Naive thymus-derived CD8-positive, alpha-beta T cell (primary cell): ENCODE data around the gene PSPN. TPM values are rescaled to one million over a fixed set of nuclear protein-coding genes. Genes with fewer than 3 reads are reported as not detected.
"Not testable (repeated sequence)": the region's sequence is repeated elsewhere in the genome, so short reads cannot be mapped to it uniquely, and the experiment has no call there.

Experiments
- ATAC-seq, 2 donors: fragments of 150-1000 bp; cut with Tn5 transposase in 1 of 2; sonication (Bioruptor Pico), chemical (Tn5 transposase) in 1 of 2; 1 replicate in 1 of 2; 2 replicates in 1 of 2; pipeline ENCODE4 v1.10.0; 2021; ENCODE audit warnings: mild to moderate bottlenecking in 2 of 2, moderate library complexity in 2 of 2
- POLR2A ChIA-PET: fragments of 350-600 bp; sonication (Branson Sonifier 250); formaldehyde crosslinking; loops from one replicate; lab custom pipeline; 2021; ENCODE audit warnings: antibody characterized with exemption; lab: Charles Lee
- DNase-seq, 10 donors: peaks; one replicate each; pipeline versions ENCODE4 v3.0.0 to v3.0.0-alpha.2; 2020 to 2022
- H3K27ac Mint-ChIP-seq, 10 donors: one replicate each; pipeline ENCODE4 v1.8.0; 2020 to 2022; ENCODE audit warnings: mild to moderate bottlenecking in 10 of 10, mixed read lengths in 10 of 10, moderate library complexity in 4 of 10, inconsistent platforms in 1 of 10
- H3K27me3 Mint-ChIP-seq, 5 donors: one replicate each; pipeline ENCODE4 v1.8.0; 2021 to 2022; ENCODE audit warnings: mixed read lengths in 5 of 5
- H3K36me3 Mint-ChIP-seq, 3 donors: one replicate each; pipeline ENCODE4 v1.8.0; 2020 to 2022; ENCODE audit warnings: mixed read lengths in 3 of 3, mild to moderate bottlenecking in 2 of 3, inconsistent platforms in 1 of 3
- H3K4me1 Mint-ChIP-seq, 4 donors: one replicate each; pipeline ENCODE4 v1.8.0; 2021 to 2022; ENCODE audit warnings: mixed read lengths in 4 of 4
- H3K4me3 Mint-ChIP-seq, 10 donors: one replicate each; pipeline ENCODE4 v1.8.0; 2020 to 2022; ENCODE audit warnings: mild to moderate bottlenecking in 10 of 10, mixed read lengths in 10 of 10, moderate library complexity in 6 of 10, inconsistent platforms in 1 of 10
- H3K9me3 Mint-ChIP-seq, 9 donors: one replicate each; pipeline ENCODE4 v1.8.0; 2020 to 2022; ENCODE audit warnings: mixed read lengths in 9 of 9, mild to moderate bottlenecking in 3 of 9, inconsistent platforms in 1 of 9, moderate library complexity in 1 of 9
- polyA plus RNA-seq, 3 donors: library from polyadenylated mRNA; unstranded; fragments of 300-500 nt; fragmentation: Illumina TruSeq; gene quantifications; one replicate each; pipeline ENCODE4 v1.2.3, GENCODE V29; 2021
- total RNA-seq, 8 experiments: library from RNA in 2 of 8; stranded (reverse) in 2 of 8; gene quantifications; one replicate each; pipeline ENCODE4 v1.2.3 and lab custom pipeline; 2021 to 2026

Gene PSPN
- total and polyA plus RNA-seq, 5 experiments from 2014 or later: 0.50 to 3.7 (median 1.2) TPM

- Mint-ChIP-seq H3K27ac (no peak overlapping the region), H3K4me3 (peak overlapping the region in 1 of 10 donors; percentile 7), H3K36me3 (peaks cover 0 to 56% (median 1%) of the 10 kb centered on the region in 3 donors), H3K27me3 (no peaks in the 10 kb centered on the region), H3K4me1 (peaks cover 0 to 2% (median under 1%) of the 10 kb centered on the region in 4 donors), H3K9me3 (no peaks in the 10 kb centered on the region)
- POLR2A ChIA-PET: no interaction called here
- no peak for ATAC-seq
- DNase-seq: no peak
These were observed 39.3 kb upstream of the PSPN start for GRCh38 chr19:6414793-6415590.

DNA sequence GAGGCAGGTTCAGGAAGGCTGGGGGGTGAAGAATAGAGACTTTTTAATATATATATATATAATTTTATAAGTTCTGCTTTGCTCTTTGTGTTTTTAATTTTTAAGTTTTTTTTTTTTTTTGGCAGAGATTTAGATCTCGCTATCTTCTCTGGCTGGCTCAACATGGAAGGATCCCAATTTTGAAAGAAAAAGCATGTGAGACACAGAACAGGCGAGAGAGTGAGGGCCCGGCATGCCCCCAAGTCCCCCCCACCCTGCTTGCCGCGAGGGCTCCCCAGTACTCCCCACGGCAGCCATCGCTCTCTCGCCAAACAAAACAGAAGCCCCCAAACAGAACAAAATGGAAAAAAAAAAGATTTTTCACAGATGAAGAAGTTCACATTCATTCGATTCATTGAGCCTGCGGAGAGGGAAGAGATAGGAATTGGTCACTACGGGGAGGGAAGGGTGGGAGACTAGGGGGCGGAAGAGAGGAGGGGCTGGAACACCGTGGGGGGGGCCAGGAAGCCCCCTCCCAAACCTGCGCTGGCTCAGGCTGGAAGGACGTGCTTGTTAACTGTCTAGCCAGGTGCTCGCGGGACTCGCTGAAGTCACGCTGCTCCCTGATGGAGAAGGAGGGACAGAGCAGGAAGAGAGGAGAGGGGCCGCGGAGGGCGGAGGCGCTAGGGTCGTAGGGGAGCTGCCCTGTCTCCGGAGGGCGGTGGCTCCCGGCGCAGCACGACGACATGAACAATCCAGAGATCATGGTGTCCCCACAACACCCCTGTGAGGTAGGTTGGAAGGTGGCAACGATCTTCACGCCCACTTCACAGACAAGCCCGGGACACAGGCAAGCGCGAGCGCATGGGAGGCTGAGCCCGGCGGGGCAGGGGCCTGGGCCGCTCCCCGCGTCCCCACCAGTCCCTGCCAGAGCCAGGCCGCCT is 38.2 kb upstream of the PSPN start:
- H3K27me3 Mint-ChIP-seq: no peaks in the 10 kb centered on the region
- POLR2A ChIA-PET: no interaction called here
- ATAC-seq (no peak), DNase-seq (no peak)
- H3K36me3 Mint-ChIP-seq: peaks cover 0 to 47% (median 0%) of the 10 kb centered on the region in 3 donors
- no peaks in the 10 kb centered on the region for H3K9me3 Mint-ChIP-seq
- H3K4me1 Mint-ChIP-seq: peaks cover 0 to 2% (median 0%) of the 10 kb centered on the region in 4 donors
- H3K27ac Mint-ChIP-seq: no peak overlapping the region
- H3K4me3 Mint-ChIP-seq: no peak overlapping the region

DNA sequence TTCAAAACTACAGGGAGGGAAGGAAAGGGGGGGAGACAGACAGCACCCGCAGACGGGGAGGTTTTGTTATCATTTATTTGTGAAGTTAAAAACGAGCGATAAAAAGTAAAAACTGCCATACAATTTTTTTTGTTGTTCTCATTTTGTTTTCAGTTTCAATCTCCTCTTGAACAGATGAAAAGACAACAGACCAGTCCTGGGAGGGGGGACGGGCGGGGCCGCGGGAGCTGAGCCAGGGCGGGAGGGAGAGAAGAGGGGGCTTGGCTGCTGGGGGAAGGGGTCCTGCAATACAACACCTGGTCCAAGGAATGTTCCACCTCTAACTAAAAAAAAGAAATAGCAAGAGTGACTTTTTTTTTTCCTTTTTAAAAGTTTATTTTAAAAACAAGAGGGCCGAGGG is 37.6 kb upstream of the PSPN start:
- Mint-ChIP-seq H3K36me3 (peaks cover 0 to 40% (median 0%) of the 10 kb centered on the region in 3 donors), H3K27me3 (no peaks in the 10 kb centered on the region)

DNA sequence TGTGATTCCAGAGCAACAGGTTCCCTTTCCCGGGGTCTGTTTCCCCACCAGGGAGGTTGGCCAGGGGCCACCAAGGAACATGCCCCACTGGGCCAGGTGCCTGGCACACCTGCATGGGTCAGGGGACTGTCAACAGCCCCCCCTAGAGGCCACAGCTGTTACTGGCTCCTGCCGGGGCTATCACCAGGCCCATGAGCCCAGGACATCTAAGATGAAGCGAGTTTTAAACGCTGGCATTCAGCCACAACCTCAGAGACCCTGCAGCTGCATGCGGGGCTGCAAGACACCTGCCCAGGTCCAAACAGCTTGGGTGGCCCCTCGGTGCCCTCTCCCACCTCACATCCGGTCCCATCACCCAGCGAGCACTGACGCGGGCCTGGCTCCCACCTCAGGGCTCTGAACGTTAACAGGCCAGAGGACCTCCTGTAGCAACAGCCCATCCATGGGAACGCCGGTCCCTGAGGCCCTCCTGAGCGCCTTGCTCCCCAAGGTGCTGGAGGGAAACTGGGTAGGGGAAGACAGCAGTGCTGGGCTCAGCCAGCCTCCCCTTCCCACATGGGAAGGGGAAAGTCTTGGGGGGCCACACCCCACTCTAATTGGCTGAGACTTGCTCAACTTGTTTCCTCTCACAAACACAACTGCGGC is 36.8 kb upstream of the PSPN start:
- ATAC-seq (peak; percentile 83 to 87), DNase-seq (peak; percentile 29 to 68 (median 50))
- Mint-ChIP-seq H3K27me3 (no peaks in the 10 kb centered on the region), H3K27ac (no peak overlapping the region), H3K9me3 (no peaks in the 10 kb centered on the region), H3K36me3 (peaks cover 0 to 38% (median 0%) of the 10 kb centered on the region in 3 donors), H3K4me3 (no peak overlapping the region), H3K4me1 (peaks cover 0 to 2% (median 0%) of the 10 kb centered on the region in 4 donors)
- POLR2A ChIA-PET: no interaction called here

More for the DNA sequence above, 37.6 kb upstream of the PSPN start:
- POLR2A ChIA-PET: no interaction called here
- Mint-ChIP-seq H3K4me1 (peaks cover 0 to 2% (median 0%) of the 10 kb centered on the region in 4 donors), H3K27ac (no peak overlapping the region), H3K4me3 (no peak overlapping the region), H3K9me3 (no peaks in the 10 kb centered on the region)
- no peak for ATAC-seq
- no peak for DNase-seq

- Mint-ChIP-seq H3K36me3 (peaks cover 0 to 35% (median 0%) of the 10 kb centered on the region in 3 donors), H3K4me1 (peaks cover 0 to 2% (median 0%) of the 10 kb centered on the region in 4 donors), H3K4me3 (no peak overlapping the region), H3K9me3 (no peaks in the 10 kb centered on the region), H3K27ac (no peak overlapping the region), H3K27me3 (no peaks in the 10 kb centered on the region)
- no peak for DNase-seq
- ATAC-seq: no peak
- POLR2A ChIA-PET: no interaction called here
These were observed 36.3 kb upstream of the PSPN start for GRCh38 chr19:6412061-6412446.

GRCh38 chr19:6409346-6409745 is 33.6 kb upstream of the PSPN start:
- POLR2A ChIA-PET: no interaction called here
- DNase-seq (no peak), ATAC-seq (no peak)
- no peak overlapping the region for H3K4me3 Mint-ChIP-seq
- H3K27ac Mint-ChIP-seq: peak overlapping the region in 1 of 10 donors; percentile 32
- no peaks in the 10 kb centered on the region for H3K9me3 Mint-ChIP-seq
- peaks cover 0 to 2% (median 0%) of the 10 kb centered on the region in 4 donors for H3K4me1 Mint-ChIP-seq
- no peaks in the 10 kb centered on the region for H3K27me3 Mint-ChIP-seq
- peaks cover 0 to 14% (median 0%) of the 10 kb centered on the region in 3 donors for H3K36me3 Mint-ChIP-seq

DNA sequence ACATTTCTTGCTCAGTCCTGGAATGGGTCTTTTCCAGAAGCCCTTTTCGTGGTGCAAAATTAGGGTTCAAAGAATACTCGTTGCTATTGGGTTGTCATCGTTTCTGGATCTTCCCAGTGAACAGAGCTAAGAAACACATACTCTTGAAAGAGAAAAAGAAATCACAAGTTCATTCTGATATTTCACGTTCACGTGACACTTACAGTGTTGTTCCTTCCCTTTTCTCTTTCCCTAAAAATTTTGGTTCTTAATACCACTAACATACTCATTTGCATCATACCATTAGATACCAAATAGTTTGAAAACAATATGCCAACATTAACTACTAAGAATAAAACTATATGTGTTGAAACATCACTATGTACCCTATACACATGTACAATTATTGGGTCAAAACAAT is 30.7 kb upstream of the PSPN start:
- ATAC-seq (no peak), DNase-seq (no peak)
- Mint-ChIP-seq H3K27ac (no peak overlapping the region), H3K27me3 (no peaks in the 10 kb centered on the region), H3K4me3 (no peak overlapping the region), H3K4me1 (no peaks in the 10 kb centered on the region), H3K36me3 (no peaks in the 10 kb centered on the region), H3K9me3 (no peaks in the 10 kb centered on the region)
- POLR2A ChIA-PET: no interaction called here

GRCh38 chr19:6402837-6403608 is 27.3 kb upstream of the PSPN start:
- Mint-ChIP-seq H3K9me3 (no peaks in the 10 kb centered on the region), H3K27ac (no peak overlapping the region), H3K4me3 (no peak overlapping the region), H3K4me1 (no peaks in the 10 kb centered on the region), H3K27me3 (no peaks in the 10 kb centered on the region), H3K36me3 (no peaks in the 10 kb centered on the region)
- ATAC-seq (no peak), DNase-seq (no peak)
- POLR2A ChIA-PET: interaction anchor here (0.6 kb wide), 1 partner anchor 460 kb away, joined by 7 read pairs; no protein-coding TSS in a partner anchor

DNA sequence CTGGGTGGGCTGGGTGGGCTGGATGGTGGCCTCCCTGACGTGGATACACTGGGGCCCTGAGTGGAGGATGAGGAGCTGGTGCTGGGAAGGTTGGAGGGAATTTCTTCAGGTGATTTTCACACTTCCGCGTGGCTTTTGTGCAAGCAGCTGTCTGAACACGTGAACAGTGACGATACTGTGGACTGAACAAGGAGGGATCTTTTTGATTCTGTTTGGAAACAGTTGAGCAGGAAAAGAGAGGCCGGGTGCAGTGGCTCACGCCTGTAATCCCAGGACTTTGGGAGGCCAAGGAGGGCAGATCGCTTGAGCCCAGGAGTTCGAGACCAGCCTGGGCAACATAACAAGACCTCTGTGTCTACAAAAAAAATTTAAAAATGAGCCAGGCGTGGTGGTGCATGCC is 26.3 kb upstream of the PSPN start:
- no peak for DNase-seq
- H3K36me3 Mint-ChIP-seq: no peaks in the 10 kb centered on the region
- no peak for ATAC-seq
- no peaks in the 10 kb centered on the region for H3K9me3 Mint-ChIP-seq
- no peaks in the 10 kb centered on the region for H3K27me3 Mint-ChIP-seq
- H3K4me1 Mint-ChIP-seq: no peaks in the 10 kb centered on the region
- H3K4me3 Mint-ChIP-seq: no peak overlapping the region
- H3K27ac Mint-ChIP-seq: peak overlapping the region in 2 of 10 donors; percentile 33 to 58
- POLR2A ChIA-PET: interaction anchor here (0.6 kb wide), 1 partner anchor 459 kb away, joined by 7 read pairs; no protein-coding TSS in a partner anchor

- H3K4me1 Mint-ChIP-seq, DNase-seq, H3K4me3 Mint-ChIP-seq, H3K27me3 Mint-ChIP-seq, H3K36me3 Mint-ChIP-seq, H3K9me3 Mint-ChIP-seq, ATAC-seq, POLR2A ChIA-PET, H3K27ac Mint-ChIP-seq: not testable (repeated sequence)
These were observed 24.6 kb upstream of the PSPN start for GRCh38 chr19:6400062-6400944.

GRCh38 chr19:6396305-6396704 is 20.6 kb upstream of the PSPN start:
- no peaks in the 10 kb centered on the region for H3K27me3 Mint-ChIP-seq
- POLR2A ChIA-PET: interaction anchor here (1.1 kb wide), 1 partner anchor 85 kb away, joined by 3 read pairs; the partner anchor contains the start of gene DENND1C
- no peak for DNase-seq
- H3K36me3 Mint-ChIP-seq: peaks cover 0 to 5% (median 0%) of the 10 kb centered on the region in 3 donors
- H3K4me1 Mint-ChIP-seq: peaks cover 16 to 29% (median 23%) of the 10 kb centered on the region in 4 donors
- H3K27ac Mint-ChIP-seq: no peak overlapping the region
- no peak for ATAC-seq
- no peaks in the 10 kb centered on the region for H3K9me3 Mint-ChIP-seq
- H3K4me3 Mint-ChIP-seq: no peak overlapping the region
